HG02884 (cell line): ENCODE measurements around the gene RELT.

Experiments used
- ATAC-seq: cut with Tn5 transposase; IDR thresholded peaks from one replicate; pipeline ENCODE4 v1.9.1; 2021; ENCODE audit warnings: mild to moderate bottlenecking, moderate library complexity; ENCODE audit not compliant: unreplicated experiment

RELT gene

GRCh38 chr11:73401924-73402833, 26.0 kb downstream of the RELT start:
- ATAC-seq: no peak

GRCh38 chr11:73402834-73403185, 26.6 kb downstream of the RELT start:
- no peak for ATAC-seq

GRCh38 chr11:73403541-73403940, 27.3 kb downstream of the RELT start:
- no peak for ATAC-seq

- no peak for ATAC-seq
Observed at GRCh38 chr11:73404048-73404447, 27.8 kb downstream of the RELT start.

- ATAC-seq: no peak
Observed at GRCh38 chr11:73404506-73405145, 28.4 kb downstream of the RELT start.

GRCh38 chr11:73405146-73405510, 28.9 kb downstream of the RELT start:
- no peak for ATAC-seq

- no peak for ATAC-seq
Observed at GRCh38 chr11:73406131-73406530, 29.9 kb downstream of the RELT start.

- ATAC-seq: no peak
Observed at GRCh38 chr11:73406619-73407018, 30.4 kb downstream of the RELT start.

GRCh38 chr11:73409431-73409830, 33.2 kb downstream of the RELT start:
- no peak for ATAC-seq

- no peak for ATAC-seq
Observed at GRCh38 chr11:73410627-73411026, 34.4 kb downstream of the RELT start.

- no peak for ATAC-seq
Observed at GRCh38 chr11:73411031-73411430, 34.8 kb downstream of the RELT start.

GRCh38 chr11:73412308-73412707, 36.1 kb downstream of the RELT start:
- ATAC-seq: no peak

GRCh38 chr11:73413256-73413655, 37.1 kb downstream of the RELT start:
- ATAC-seq: no peak

GRCh38 chr11:73414977-73415651, 38.9 kb downstream of the RELT start:
- ATAC-seq: no peak

GRCh38 chr11:73415854-73416615, 39.8 kb downstream of the RELT start:
- ATAC-seq: no peak

- no peak for ATAC-seq
Observed at GRCh38 chr11:73416786-73417185, 40.6 kb downstream of the RELT start.

- no peak for ATAC-seq
Observed at GRCh38 chr11:73420136-73420535, 43.9 kb downstream of the RELT start.

- ATAC-seq: no peak
Observed at GRCh38 chr11:73422886-73423285, 46.7 kb downstream of the RELT start.

GRCh38 chr11:73423506-73423905, 47.3 kb downstream of the RELT start:
- ATAC-seq: no peak

GRCh38 chr11:73425108-73425507, 48.9 kb downstream of the RELT start:
- no peak for ATAC-seq

- ATAC-seq: no peak
Observed at GRCh38 chr11:73426219-73426850, 50.1 kb downstream of the RELT start.
